MCF 10A (cell line): ENCODE results near the gene AANAT. TPM values are rescaled to one million over a fixed set of nuclear protein-coding genes. Genes with fewer than 3 reads are reported as not detected.

ENCODE experiments used
- BruUV-seq: library from RNA; stranded (reverse); fragments of 400-500 nt; replicated peaks from 2 replicates; lab custom pipeline; 2021; lab: Mats Ljungman, UMichigan
- CTCF ChIA-PET: fragments of 300-600 bp; sonication (Branson Sonifier 250); formaldehyde crosslinking; extraction: SDS; loops from one replicate; lab custom pipeline; 2021; ENCODE audit warnings: antibody characterized with exemption, inconsistent platforms; lab: Yijun Ruan, JAX
- POLR2A ChIA-PET: fragments of 300-600, 350-650 bp; sonication (Branson Sonifier 250); formaldehyde crosslinking; extraction: SDS; loops from one replicate; lab custom pipeline; 2020; ENCODE audit warnings: antibody characterized with exemption, inconsistent platforms; lab: Yijun Ruan, JAX
- DNase-seq: peaks from one replicate; pipeline ENCODE4 v3.0.0-alpha.2; 2018; ENCODE audit not compliant: unreplicated experiment
- H3K27ac Mint-ChIP-seq: one replicate; pipeline ENCODE4 v1.8.0; 2022; ENCODE audit warnings: mild to moderate bottlenecking, low read depth, mixed read lengths; ENCODE audit not compliant: unreplicated experiment
- H3K27me3 Mint-ChIP-seq: one replicate; pipeline ENCODE4 v1.8.0; 2022; ENCODE audit warnings: mixed read lengths; ENCODE audit not compliant: insufficient read depth, unreplicated experiment
- H3K36me3 Mint-ChIP-seq: one replicate; pipeline ENCODE4 v1.8.0; 2022; ENCODE audit warnings: mild to moderate bottlenecking, moderate library complexity, mixed read lengths; ENCODE audit not compliant: insufficient read depth, unreplicated experiment
- H3K4me1 Mint-ChIP-seq: one replicate; pipeline ENCODE4 v1.8.0; 2022; ENCODE audit warnings: mixed read lengths; ENCODE audit not compliant: insufficient read depth, unreplicated experiment
- H3K4me3 Mint-ChIP-seq: one replicate; pipeline ENCODE4 v1.8.0; 2022; ENCODE audit warnings: mild to moderate bottlenecking, moderate library complexity, mixed read lengths; ENCODE audit not compliant: unreplicated experiment
- H3K9me3 Mint-ChIP-seq: one replicate; pipeline ENCODE4 v1.8.0; 2022; ENCODE audit warnings: mixed read lengths; ENCODE audit not compliant: unreplicated experiment
- intact Hi-C: fragments of 100-400 bp; cut with micrococcal nuclease; formaldehyde crosslinking; loops from 2 replicates; pipeline ENCODE4 v1.14.1; 2022
- total RNA-seq: library from RNA; stranded (reverse); gene quantifications from 2 replicates; pipeline ENCODE4 v1.2.3, GENCODE V29; 2022
- TF ChIP-seq, protein P1 (sequence below): fragments of 200-600 bp; IDR thresholded peaks from one replicate; pipeline ENCODE4 v1.8.0; 2022; ENCODE audit warnings: antibody characterized with exemption, mild to moderate bottlenecking; ENCODE audit not compliant: unreplicated experiment

Gene AANAT
- total RNA-seq, 1 experiment from 2014 or later, result not detected

GRCh38 chr17:76497699-76497978 is 30.2 kb downstream of the AANAT start:
- Mint-ChIP-seq H3K4me3 (peak overlapping the region; percentile 80), H3K27me3 (no peaks in the 10 kb centered on the region), H3K4me1 (peaks cover 39% of the 10 kb centered on the region), H3K27ac (peak overlapping the region; percentile 85), H3K9me3 (no peaks in the 10 kb centered on the region), H3K36me3 (peaks cover 5% of the 10 kb centered on the region)
- TF ChIP-seq, protein P1, sequence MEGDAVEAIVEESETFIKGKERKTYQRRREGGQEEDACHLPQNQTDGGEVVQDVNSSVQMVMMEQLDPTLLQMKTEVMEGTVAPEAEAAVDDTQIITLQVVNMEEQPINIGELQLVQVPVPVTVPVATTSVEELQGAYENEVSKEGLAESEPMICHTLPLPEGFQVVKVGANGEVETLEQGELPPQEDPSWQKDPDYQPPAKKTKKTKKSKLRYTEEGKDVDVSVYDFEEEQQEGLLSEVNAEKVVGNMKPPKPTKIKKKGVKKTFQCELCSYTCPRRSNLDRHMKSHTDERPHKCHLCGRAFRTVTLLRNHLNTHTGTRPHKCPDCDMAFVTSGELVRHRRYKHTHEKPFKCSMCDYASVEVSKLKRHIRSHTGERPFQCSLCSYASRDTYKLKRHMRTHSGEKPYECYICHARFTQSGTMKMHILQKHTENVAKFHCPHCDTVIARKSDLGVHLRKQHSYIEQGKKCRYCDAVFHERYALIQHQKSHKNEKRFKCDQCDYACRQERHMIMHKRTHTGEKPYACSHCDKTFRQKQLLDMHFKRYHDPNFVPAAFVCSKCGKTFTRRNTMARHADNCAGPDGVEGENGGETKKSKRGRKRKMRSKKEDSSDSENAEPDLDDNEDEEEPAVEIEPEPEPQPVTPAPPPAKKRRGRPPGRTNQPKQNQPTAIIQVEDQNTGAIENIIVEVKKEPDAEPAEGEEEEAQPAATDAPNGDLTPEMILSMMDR, result no peak
- CTCF ChIA-PET, result interaction anchor here (0.7 to 2.4 kb wide), 5 partner anchors 9 to 89 kb away, joined by 3 to 12 read pairs (median 4); no protein-coding TSS in a partner anchor
- no TSS peak for BruUV-seq
- intact Hi-C loops, result no loop called here
- POLR2A ChIA-PET, result interaction anchor here (1.0 to 5.7 kb wide), 4 partner anchors 10 to 174 kb away, joined by 3 to 53 read pairs (median 4); partner anchors contain the start of gene UBE2O
- no peak for DNase-seq

- Mint-ChIP-seq H3K9me3 (no peaks in the 10 kb centered on the region), H3K4me3 (peak overlapping the region; percentile 80), H3K36me3 (peaks cover 5% of the 10 kb centered on the region), H3K4me1 (peaks cover 33% of the 10 kb centered on the region), H3K27me3 (no peaks in the 10 kb centered on the region), H3K27ac (peak overlapping the region; percentile 85)
- intact Hi-C loops, result no loop called here
- TF ChIP-seq, protein P1, result no peak
- peak; percentile 88 for DNase-seq
- POLR2A ChIA-PET, result interaction anchor here (0.6 to 5.7 kb wide), 14 partner anchors 9 to 630 kb away, joined by 3 to 53 read pairs (median 4); partner anchors contain the start of genes AANAT, SPHK1 and UBE2O
- CTCF ChIA-PET, result interaction anchor here (0.5 to 2.4 kb wide), 11 partner anchors 8 to 219 kb away, joined by 3 to 12 read pairs (median 3); no protein-coding TSS in a partner anchor
- no TSS peak for BruUV-seq
Observed at GRCh38 chr17:76497979-76498875, 30.8 kb downstream of the AANAT start.

DNA sequence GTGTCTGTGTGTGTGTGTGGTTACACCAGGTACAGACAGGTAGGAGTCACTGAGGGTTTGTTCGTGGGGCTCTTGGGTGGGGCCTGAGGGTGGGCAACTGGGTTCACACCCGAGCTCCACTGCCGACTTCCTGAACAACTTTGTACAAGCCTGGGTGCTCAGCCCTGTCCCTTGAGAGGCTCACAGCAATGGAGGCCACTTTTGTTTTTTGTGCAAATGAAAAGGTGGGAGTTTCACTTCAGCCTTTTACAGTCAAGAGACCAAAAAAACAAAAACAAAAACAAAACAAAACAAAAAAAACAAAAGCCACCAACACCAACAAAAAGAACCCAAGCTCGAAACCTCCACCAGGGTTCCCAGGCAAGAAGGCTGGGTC is 31.5 kb downstream of the AANAT start:
- POLR2A ChIA-PET, result interaction anchor here (0.8 to 5.7 kb wide), 11 partner anchors 8 to 173 kb away, joined by 3 to 53 read pairs (median 4); partner anchors contain the start of genes AANAT, SPHK1 and UBE2O

More for the DNA sequence above, 31.5 kb downstream of the AANAT start:
- Mint-ChIP-seq H3K27me3 (no peaks in the 10 kb centered on the region), H3K4me1 (peaks cover 30% of the 10 kb centered on the region), H3K9me3 (no peaks in the 10 kb centered on the region), H3K36me3 (peaks cover 5% of the 10 kb centered on the region), H3K27ac (peak overlapping the region; percentile 85), H3K4me3 (peak overlapping the region; percentile 80)
- no TSS peak for BruUV-seq
- TF ChIP-seq, protein P1, result no peak
- DNase-seq, result no peak
- CTCF ChIA-PET, result interaction anchor here (0.5 to 2.4 kb wide), 9 partner anchors 7 to 90 kb away, joined by 3 to 12 read pairs (median 4); no protein-coding TSS in a partner anchor
- intact Hi-C loops, result no loop called here
